Right lobe of liver (tissue), 6 donors: ENCODE measurements around the gene LZIC. TPM values are rescaled to one million over a fixed set of nuclear protein-coding genes. Genes with fewer than 3 reads are reported as not detected.

Experiments used
- ATAC-seq, 4 donors: fragments of 200-7000 bp; cut with Tn5 transposase; one replicate each; pipeline ENCODE4 v1.9.1; 2020; ENCODE audit warnings: mild to moderate bottlenecking in 4 of 4, moderate library complexity in 4 of 4
- DNase-seq, 3 donors: peaks; one replicate each; pipeline ENCODE4 v3.0.0-alpha.2; 2020
- H3K27ac ChIP-seq, 3 donors: fragments of 200-600 bp; one replicate each; pipeline ENCODE4 v1.8.0; 2022
- H3K27me3 ChIP-seq, 2 donors: fragments of 200-600 bp; one replicate each; pipeline ENCODE4 v1.8.0; 2022
- H3K36me3 ChIP-seq, 4 donors: fragments of 200-600 bp; sonication (generic) in 1 of 4; one replicate each; pipeline versions ENCODE4 v1.5.1 to v1.8.0; 2017 to 2022; ENCODE audit warnings: control low read depth in 1 of 4
- H3K4me1 ChIP-seq, 4 donors: fragments of 200-600 bp; sonication (generic) in 1 of 4; one replicate each; pipeline versions ENCODE4 v1.5.1 to v1.8.0; 2017 to 2022; ENCODE audit warnings: control low read depth in 1 of 4
- H3K4me3 ChIP-seq, 3 donors: fragments of 200-600 bp; one replicate each; pipeline ENCODE4 v1.8.0; 2022
- H3K9me3 ChIP-seq, 4 donors: fragments of 200-600 bp; sonication (generic) in 1 of 4; one replicate each; pipeline versions ENCODE4 v1.5.1 to v1.8.0; 2017 to 2022; ENCODE audit warnings: control low read depth in 1 of 4
- CTCF ChIP-seq, 4 donors: fragments of 200-600 bp in 3 of 4; fragments of 450-650 bp in 1 of 4; IDR thresholded peaks; one replicate each; pipeline versions ENCODE4 v1.5.1 to v1.8.0; 2016 to 2022; ENCODE audit warnings: antibody characterized with exemption in 4 of 4, mild to moderate bottlenecking in 2 of 4
- POLR2A ChIP-seq: fragments of 450-650 bp; IDR thresholded peaks from one replicate; pipeline ENCODE4 v1.6.1; 2017; ENCODE audit warnings: antibody characterized with exemption, mild to moderate bottlenecking
- WGBS: methylation state at CpG from one replicate; pipeline ENCODE4 v1.1.6; 2018; ENCODE audit warnings: low coverage, low lambda C conversion rate; ENCODE audit not compliant: insufficient coverage; ENCODE audit errors: missing lambda C conversion rate; 5-methylcytosine and 5-hydroxymethylcytosine counted together
- intact Hi-C, 2 donors: fragments of 100-400 bp; cut with DNase I; formaldehyde crosslinking; loops; one replicate each; pipeline versions ENCODE4 v1.11.2 to v1.14.1; 2022
- total RNA-seq, 6 experiments: library from RNA; depleted of rRNA in 2 of 6; stranded (reverse); fragments of >200 nt in 2 of 6; fragmentation: NEBNext Ultra II Directional in 3 of 6; extraction: Animal tissue kit (Norgen Biotek cat#: 25700) in 3 of 6; gene quantifications; one replicate each; pipeline versions ENCODE4 v1.1.0 to v1.2.4, GENCODE V29; 2016 to 2023
- donor health status: DM: no; HTN: yes; CAD: no.
- donor health status: DM: no; HTN: no; CAD: no.
- donor health status: DM: no; HTN: no; CAD: no.
- donor health status: DM: no; HTN: yes; CAD: no.
- donor health status: DM: no; HTN: yes; CAD: no.

LZIC gene
- total RNA-seq, 6 experiments from 2014 or later: 10.6 to 18.5 (median 15.9) TPM

- no peak for DNase-seq
- TF ChIP-seq CTCF (IDR thresholded peaks at IDR 0.05) (no peak), POLR2A (no peak)
- Histone ChIP-seq H3K4me3 (no peak overlapping the region), H3K9me3 (no peaks in the 10 kb centered on the region), H3K36me3 (no peaks in the 10 kb centered on the region), H3K27me3 (no peaks in the 10 kb centered on the region), H3K4me1 (no peaks in the 10 kb centered on the region), H3K27ac (no peak overlapping the region)
- 95% methylated on average over 8 of the region's 8 CpGs for WGBS
- intact Hi-C loops: no loop called here
- ATAC-seq: no peak
Observed at GRCh38 chr1:9957726-9958125, 14.5 kb upstream of the LZIC start.

DNA sequence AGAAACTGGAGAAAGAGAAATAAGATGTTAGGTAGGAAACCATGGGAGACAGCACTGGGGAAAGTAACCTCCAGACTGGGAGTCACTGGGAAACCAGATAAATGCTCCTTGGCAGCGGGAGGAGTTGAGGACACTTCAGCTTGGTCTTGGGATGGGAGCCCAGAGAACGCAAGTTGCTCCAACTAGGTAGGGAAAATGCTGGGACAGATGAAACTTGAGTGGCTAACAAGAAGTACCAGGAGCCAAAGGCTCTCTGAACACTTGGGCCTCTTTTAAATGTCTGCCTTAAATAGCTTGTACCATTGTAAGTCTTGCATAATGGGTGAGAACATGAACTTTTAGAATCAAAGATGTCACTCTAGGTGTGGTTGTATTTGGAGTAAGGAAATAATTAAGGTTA, 3.1 kb upstream of the LZIC start:
- intact Hi-C loops: loop anchor here in 1 of 2 donors (10.0 kb wide), 1 partner anchor 72 kb away; no protein-coding TSS in a partner anchor
- H3K27ac ChIP-seq: no peak overlapping the region
- no peak overlapping the region for H3K4me3 ChIP-seq
- DNase-seq (no peak), ATAC-seq (no peak)
- WGBS: 94% methylated on average over 2 of the region's 2 CpGs
- no peaks in the 10 kb centered on the region for H3K9me3 ChIP-seq
- H3K4me1 ChIP-seq: peaks cover 0 to 15% (median 4%) of the 10 kb centered on the region in 4 donors
- no peaks in the 10 kb centered on the region for H3K36me3 ChIP-seq
- TF ChIP-seq CTCF (IDR thresholded peaks at IDR 0.05) (no peak), POLR2A (no peak)
- H3K27me3 ChIP-seq: no peaks in the 10 kb centered on the region

DNA sequence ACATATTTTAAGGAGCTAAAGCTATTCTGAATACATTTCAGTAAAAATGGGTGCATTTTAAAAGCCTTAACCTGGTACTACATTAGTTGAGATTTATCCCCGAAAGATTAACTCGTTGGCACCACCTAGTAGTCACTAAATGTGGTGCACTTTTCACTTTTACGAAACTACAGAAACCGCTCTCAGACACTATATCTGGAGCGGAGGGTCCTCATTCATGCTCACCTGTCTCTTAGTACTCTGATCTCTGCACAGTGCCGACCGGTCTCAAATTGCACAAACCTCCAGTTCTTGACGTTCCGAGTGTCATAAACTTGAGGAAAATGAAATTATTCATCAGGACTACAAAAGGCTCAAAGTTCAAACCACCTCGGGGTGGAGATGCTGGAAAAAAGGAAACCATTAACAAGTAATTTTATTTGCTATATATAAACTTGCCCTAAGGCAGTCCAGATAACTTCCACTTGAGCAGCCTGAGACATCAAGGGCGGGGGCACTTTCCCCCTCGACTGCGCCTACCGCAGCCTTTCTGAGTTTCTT, 722 bp downstream of the LZIC start:
- Histone ChIP-seq H3K4me3 (peak overlapping the region; percentile 81 to 88 (median 83)), H3K27me3 (no peaks in the 10 kb centered on the region), H3K4me1 (peaks cover 0 to 15% (median 4%) of the 10 kb centered on the region in 4 donors), H3K27ac (peak overlapping the region; percentile 78 to 89 (median 79)), H3K36me3 (no peaks in the 10 kb centered on the region), H3K9me3 (no peaks in the 10 kb centered on the region)
- intact Hi-C loops: loop anchor here in 1 of 2 donors (10.0 kb wide), 1 partner anchor 68 kb away; no protein-coding TSS in a partner anchor
- ATAC-seq (peak; percentile 57 to 60 (median 60)), DNase-seq (no peak)
- no peak for TF ChIP-seq POLR2A
- TF ChIP-seq CTCF (IDR thresholded peaks at IDR 0.05): peak; percentile 47 to 58 (median 50)
- under 1% methylated on average over 13 of the region's 14 CpGs for WGBS

- Histone ChIP-seq H3K36me3 (peaks cover 0 to 29% (median 6%) of the 10 kb centered on the region in 4 donors), H3K4me1 (no peaks in the 10 kb centered on the region), H3K4me3 (no peak overlapping the region), H3K27ac (no peak overlapping the region), H3K27me3 (no peaks in the 10 kb centered on the region), H3K9me3 (no peaks in the 10 kb centered on the region)
- DNase-seq (no peak), ATAC-seq (peak in 2 of 4 donors; percentile 42 to 46)
- 69% methylated on average over 10 of the region's 15 CpGs for WGBS
- TF ChIP-seq CTCF (IDR thresholded peaks at IDR 0.05) (no peak), POLR2A (no peak)
- intact Hi-C loops: loop anchor here in 1 of 2 donors (10.0 kb wide), 1 partner anchor 55 kb away; no protein-coding TSS in a partner anchor
Observed at GRCh38 chr1:9929431-9930385, 13.5 kb downstream of the LZIC start.
